Measurements from ENCODE around the gene HTT. TPM values are rescaled to one million over a fixed set of nuclear protein-coding genes. Genes with fewer than 3 reads are reported as not detected.

HTT gene
- total RNA-seq, 2 experiments from 2014 or later, result 54.2 to 56.5 TPM

DNA sequence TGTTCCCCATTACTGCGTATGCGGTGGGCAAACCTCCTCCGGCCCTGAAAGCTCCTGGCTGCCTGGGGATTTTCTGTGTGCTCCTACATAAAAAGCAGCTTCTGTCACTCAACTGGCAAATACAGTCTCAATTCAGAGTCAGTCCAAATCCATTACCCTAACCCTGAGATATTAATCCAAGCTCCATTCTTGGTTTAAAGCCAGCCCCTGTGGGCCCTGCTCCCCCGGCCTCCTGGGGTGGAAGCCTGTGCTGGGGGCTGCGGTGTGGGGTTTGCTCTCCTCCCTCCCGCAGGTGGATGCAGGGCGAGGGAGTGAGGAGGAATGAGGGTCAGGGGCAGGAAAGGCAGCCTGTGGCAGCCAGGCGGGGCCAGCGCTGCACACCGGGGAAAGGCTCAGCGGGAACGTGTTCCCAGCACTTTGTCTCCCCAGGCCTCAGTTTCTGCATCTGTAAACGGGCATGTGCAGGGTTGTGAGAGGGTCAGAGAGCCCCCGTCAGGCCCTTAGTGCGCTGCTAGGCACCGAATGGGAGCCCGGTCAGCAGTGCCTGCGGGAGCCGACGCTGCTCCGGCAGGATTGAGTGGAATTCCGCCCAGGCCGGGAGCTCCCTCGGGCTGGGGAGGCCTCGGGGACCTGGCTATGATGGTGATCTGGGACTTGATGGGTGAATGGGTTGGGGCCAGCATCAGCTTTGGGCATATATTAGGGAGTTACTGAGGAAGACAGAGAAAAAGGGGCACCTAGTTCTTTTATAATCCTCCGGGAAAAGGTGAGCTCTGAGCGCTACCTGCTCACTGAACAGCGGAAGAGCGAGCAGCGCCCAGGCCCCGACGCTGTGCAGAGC is 212.1 kb downstream of the HTT start:
- H3K4me1 Mint-ChIP-seq (ENCODE audit: low read depth), result peaks cover 5% of the 10 kb centered on the region
- intact Hi-C loops (cut with micrococcal nuclease), result no loop called here
- H3K27me3 Mint-ChIP-seq, result peaks cover 23% of the 10 kb centered on the region
- POLR2A ChIA-PET, result no interaction called here
- DNase-seq, result no peak
- H3K27ac Mint-ChIP-seq, result no peak overlapping the region
- CTCF ChIA-PET, result no interaction called here
- H3K36me3 Mint-ChIP-seq (ENCODE audit: low read depth), result no peaks in the 10 kb centered on the region
- peaks cover 4% of the 10 kb centered on the region for H3K9me3 Mint-ChIP-seq
- no peak for ATAC-seq
- TF ChIP-seq, protein P1, sequence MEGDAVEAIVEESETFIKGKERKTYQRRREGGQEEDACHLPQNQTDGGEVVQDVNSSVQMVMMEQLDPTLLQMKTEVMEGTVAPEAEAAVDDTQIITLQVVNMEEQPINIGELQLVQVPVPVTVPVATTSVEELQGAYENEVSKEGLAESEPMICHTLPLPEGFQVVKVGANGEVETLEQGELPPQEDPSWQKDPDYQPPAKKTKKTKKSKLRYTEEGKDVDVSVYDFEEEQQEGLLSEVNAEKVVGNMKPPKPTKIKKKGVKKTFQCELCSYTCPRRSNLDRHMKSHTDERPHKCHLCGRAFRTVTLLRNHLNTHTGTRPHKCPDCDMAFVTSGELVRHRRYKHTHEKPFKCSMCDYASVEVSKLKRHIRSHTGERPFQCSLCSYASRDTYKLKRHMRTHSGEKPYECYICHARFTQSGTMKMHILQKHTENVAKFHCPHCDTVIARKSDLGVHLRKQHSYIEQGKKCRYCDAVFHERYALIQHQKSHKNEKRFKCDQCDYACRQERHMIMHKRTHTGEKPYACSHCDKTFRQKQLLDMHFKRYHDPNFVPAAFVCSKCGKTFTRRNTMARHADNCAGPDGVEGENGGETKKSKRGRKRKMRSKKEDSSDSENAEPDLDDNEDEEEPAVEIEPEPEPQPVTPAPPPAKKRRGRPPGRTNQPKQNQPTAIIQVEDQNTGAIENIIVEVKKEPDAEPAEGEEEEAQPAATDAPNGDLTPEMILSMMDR (IDR thresholded peaks at IDR 0.05), result no peak
- no peak overlapping the region for H3K4me3 Mint-ChIP-seq

DNA sequence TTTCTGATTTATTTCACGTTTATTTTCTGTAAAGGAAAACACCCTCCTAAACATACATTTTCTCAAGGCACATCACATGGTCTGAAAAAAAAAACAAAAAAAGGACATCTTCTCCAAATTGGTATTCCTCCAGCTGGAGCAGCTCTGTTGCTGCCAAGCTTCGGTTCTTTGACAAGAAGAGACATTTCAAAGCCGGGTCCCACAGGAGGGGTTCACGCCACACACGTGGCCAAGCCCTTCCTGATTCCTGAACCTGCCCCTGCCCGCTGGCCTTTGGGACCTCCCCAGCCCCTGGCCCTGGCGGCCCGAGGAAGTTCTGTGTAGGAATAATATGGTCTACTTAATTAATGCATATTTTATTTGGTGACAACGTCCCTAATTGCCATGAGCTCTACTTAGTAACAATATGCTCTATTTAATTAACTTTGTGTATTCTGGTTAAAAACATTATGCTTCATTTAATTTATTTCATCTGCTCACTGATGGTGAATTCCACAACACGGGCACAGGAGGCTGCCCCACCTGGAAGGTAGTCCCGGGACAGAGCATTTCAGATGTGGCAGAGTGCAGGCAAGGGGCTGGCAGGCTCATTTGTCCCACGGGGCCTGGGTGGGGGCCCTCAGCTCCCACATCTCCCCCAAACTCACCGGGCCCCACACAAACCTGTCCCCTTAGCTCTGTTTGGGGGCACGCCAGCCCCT is 212.9 kb downstream of the HTT start:
- intact Hi-C loops (cut with micrococcal nuclease), result no loop called here
- peaks cover 9% of the 10 kb centered on the region for H3K4me1 Mint-ChIP-seq (ENCODE audit: low read depth)
- ChIA-PET CTCF (no interaction called here), POLR2A (no interaction called here)
- DNase-seq (no peak), ATAC-seq (no peak)
- H3K27ac Mint-ChIP-seq, result no peak overlapping the region
- no peaks in the 10 kb centered on the region for H3K9me3 Mint-ChIP-seq
- H3K4me3 Mint-ChIP-seq, result no peak overlapping the region
- no peaks in the 10 kb centered on the region for H3K36me3 Mint-ChIP-seq (ENCODE audit: low read depth)
- H3K27me3 Mint-ChIP-seq, result peaks cover 26% of the 10 kb centered on the region
- TF ChIP-seq, protein P1 (IDR thresholded peaks at IDR 0.05), result no peak

DNA sequence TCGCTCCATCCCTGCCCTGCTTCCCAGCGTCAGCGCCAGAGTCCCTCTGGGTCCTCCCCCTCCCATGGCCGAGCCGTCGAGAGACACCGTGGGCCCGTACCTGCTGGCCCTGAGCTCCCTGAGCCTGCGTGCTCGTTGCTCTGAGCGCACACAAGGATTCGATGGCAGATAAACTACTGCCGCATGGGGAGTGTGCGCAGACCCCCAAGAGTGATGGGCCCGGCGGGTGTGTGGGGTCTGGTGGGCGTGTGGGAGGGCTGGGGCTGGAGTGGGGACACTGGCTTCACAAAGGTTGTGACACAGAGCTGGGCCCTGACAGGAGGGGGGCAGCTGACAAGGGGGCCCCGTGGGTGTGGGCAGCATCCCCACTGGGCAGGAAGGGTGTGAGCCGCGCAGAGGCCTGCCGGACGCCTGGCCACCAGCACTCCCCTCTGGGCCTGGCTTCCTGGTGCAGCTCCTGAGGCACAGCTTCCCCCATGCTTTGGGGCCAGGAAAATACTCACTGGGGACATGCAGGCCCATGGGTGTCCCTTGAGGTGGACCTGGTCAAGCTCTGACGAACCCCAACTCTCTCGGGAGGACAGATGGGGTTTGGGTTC is 213.6 kb downstream of the HTT start:
- ChIA-PET POLR2A (no interaction called here), CTCF (no interaction called here)
- intact Hi-C loops (cut with micrococcal nuclease), result no loop called here
- Mint-ChIP-seq H3K9me3 (no peaks in the 10 kb centered on the region), H3K4me3 (no peak overlapping the region), H3K4me1 (ENCODE audit: low read depth) (peaks cover 9% of the 10 kb centered on the region), H3K27me3 (peaks cover 26% of the 10 kb centered on the region), H3K36me3 (ENCODE audit: low read depth) (no peaks in the 10 kb centered on the region), H3K27ac (no peak overlapping the region)
- TF ChIP-seq, protein P1 (IDR thresholded peaks at IDR 0.05), result no peak
- DNase-seq, result no peak
- ATAC-seq, result no peak

DNA sequence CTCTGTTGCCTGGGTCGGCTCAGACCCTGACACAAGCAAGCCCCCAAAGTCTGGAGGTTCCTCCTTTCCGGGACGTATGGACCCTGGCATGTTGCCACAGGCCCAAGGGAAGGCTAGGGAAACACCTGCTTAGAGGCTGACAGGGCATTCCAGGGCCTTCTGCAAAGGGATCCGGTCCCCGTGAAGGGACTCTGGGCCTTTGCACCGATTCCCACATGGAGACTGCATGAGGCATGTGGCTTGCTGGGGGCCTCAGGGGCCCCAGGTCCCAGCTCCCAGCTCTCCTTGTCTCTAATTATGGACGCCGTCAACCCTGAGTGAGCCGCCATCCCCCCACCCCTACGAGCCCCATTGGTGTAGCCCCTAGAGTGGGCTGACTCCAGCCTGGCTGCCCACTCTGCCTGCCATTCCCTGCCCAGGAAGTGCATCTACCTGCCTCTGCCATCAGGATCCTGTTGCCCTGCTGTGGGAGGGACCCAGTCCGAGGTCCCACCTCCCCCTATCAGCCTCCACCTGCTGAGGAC is 214.2 kb downstream of the HTT start:
- no peaks in the 10 kb centered on the region for H3K36me3 Mint-ChIP-seq (ENCODE audit: low read depth)
- H3K4me1 Mint-ChIP-seq (ENCODE audit: low read depth), result peaks cover 12% of the 10 kb centered on the region
- ATAC-seq (no peak), DNase-seq (no peak)
- intact Hi-C loops (cut with micrococcal nuclease), result no loop called here
- no peak overlapping the region for H3K4me3 Mint-ChIP-seq
- peaks cover 27% of the 10 kb centered on the region for H3K27me3 Mint-ChIP-seq
- no peaks in the 10 kb centered on the region for H3K9me3 Mint-ChIP-seq
- no peak overlapping the region for H3K27ac Mint-ChIP-seq
- POLR2A ChIA-PET, result no interaction called here
- CTCF ChIA-PET, result no interaction called here
- TF ChIP-seq, protein P1 (IDR thresholded peaks at IDR 0.05), result no peak
